NT2/D1 (cell line): ENCODE data around the gene CNKSR3.

ENCODE experiments used
- DNase-seq: peaks from one replicate; pipeline ENCODE4 v3.0.0-alpha.2; 2011; ENCODE audit warnings: low read depth, low spot score
- H3K27me3 ChIP-seq: 2 replicates; pipeline ENCODE4 v1.6.0; 2011; ENCODE audit warnings: mild to moderate bottlenecking; ENCODE audit not compliant: insufficient read length, insufficient read depth
- H3K36me3 ChIP-seq: 2 replicates; pipeline ENCODE4 v1.6.1; 2011; ENCODE audit warnings: mild to moderate bottlenecking, low read length, mixed read lengths; ENCODE audit not compliant: insufficient read depth, insufficient read length
- H3K4me1 ChIP-seq: 2 replicates; pipeline ENCODE4 v1.5.1; 2011; ENCODE audit not compliant: insufficient read depth, insufficient read length
- H3K4me3 ChIP-seq: 2 replicates; pipeline ENCODE4 v1.5.1; 2011; ENCODE audit warnings: low read depth; ENCODE audit not compliant: insufficient read length
- H3K9ac ChIP-seq: 2 replicates; pipeline ENCODE4 v1.6.0; 2011; ENCODE audit warnings: low read depth; ENCODE audit not compliant: insufficient read length
- H3K9me3 ChIP-seq: 2 replicates; pipeline ENCODE4 v1.5.1; 2011; ENCODE audit warnings: mild to moderate bottlenecking, low read length; ENCODE audit not compliant: insufficient read depth
- SUZ12 ChIP-seq: IDR thresholded peaks from 2 replicates; pipeline ENCODE4 v1.6.1; 2011; ENCODE audit not compliant: insufficient read length, insufficient read depth; ENCODE audit errors: extremely low read depth
- YY1 ChIP-seq: IDR thresholded peaks from 2 replicates; pipeline ENCODE4 v1.6.1; 2011; ENCODE audit not compliant: insufficient read length, insufficient read depth
- ZNF274 ChIP-seq: IDR thresholded peaks from 2 replicates; pipeline ENCODE4 v1.6.1; 2011; ENCODE audit warnings: mild to moderate bottlenecking, low read depth, low read length

The CNKSR3 gene

DNA sequence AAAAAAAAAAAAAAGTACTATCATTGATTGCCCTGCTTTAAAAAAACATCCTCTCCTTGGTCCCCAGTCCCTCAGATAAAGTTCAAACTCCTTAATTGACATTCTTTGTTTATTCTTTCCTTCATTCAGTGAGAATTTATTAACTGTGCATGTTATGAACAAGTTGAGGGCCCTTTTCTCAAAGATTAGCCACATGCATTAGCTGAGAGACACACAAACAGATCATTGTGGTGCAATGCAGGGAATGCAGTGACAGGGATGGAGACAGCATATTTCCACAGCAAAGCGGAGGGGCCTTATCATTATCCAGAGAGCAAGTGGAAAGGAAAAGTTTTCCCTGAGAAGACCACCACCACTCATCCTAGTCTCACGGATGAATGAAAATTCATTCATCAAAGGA lies 132.0 kb downstream of the CNKSR3 start:
- no peak for DNase-seq
- Histone ChIP-seq H3K9ac (no peak overlapping the region), H3K36me3 (no peaks in the 10 kb centered on the region), H3K9me3 (no peaks in the 10 kb centered on the region; the same call in 1 of the 2 replicates), H3K27me3 (no peaks in the 10 kb centered on the region), H3K4me3 (no peak overlapping the region), H3K4me1 (no peaks in the 10 kb centered on the region)
- TF ChIP-seq ZNF274 (no peak), YY1 (no peak), SUZ12 (no peak)

DNA sequence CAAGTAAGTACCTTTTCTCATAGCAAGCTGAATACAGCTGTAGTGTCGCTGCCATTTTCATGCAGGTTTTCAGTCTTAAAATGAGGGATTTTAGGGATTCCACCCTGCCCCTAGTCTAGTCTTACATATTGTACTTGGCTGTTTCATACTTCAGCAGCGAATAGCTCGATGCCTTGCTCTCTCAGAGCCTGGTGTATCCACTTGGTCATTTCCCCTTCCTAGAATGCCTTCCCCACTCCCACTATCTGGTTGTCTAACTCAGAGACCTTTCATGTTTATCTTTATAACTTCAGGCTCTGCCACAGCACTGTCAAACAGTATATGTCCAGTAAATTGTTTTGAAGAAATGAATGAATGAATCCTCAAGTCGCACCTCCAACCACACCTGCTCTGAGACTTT lies 132.8 kb downstream of the CNKSR3 start:
- H3K27me3 ChIP-seq = no peaks in the 10 kb centered on the region
- H3K9me3 ChIP-seq = no peaks in the 10 kb centered on the region; the same call in 1 of the 2 replicates
- no peak overlapping the region for H3K4me3 ChIP-seq
- no peaks in the 10 kb centered on the region for H3K36me3 ChIP-seq
- H3K9ac ChIP-seq = no peak overlapping the region
- H3K4me1 ChIP-seq = no peaks in the 10 kb centered on the region
- DNase-seq = no peak
- TF ChIP-seq SUZ12 = no peak
- TF ChIP-seq YY1 = no peak
- no peak for TF ChIP-seq ZNF274

DNA sequence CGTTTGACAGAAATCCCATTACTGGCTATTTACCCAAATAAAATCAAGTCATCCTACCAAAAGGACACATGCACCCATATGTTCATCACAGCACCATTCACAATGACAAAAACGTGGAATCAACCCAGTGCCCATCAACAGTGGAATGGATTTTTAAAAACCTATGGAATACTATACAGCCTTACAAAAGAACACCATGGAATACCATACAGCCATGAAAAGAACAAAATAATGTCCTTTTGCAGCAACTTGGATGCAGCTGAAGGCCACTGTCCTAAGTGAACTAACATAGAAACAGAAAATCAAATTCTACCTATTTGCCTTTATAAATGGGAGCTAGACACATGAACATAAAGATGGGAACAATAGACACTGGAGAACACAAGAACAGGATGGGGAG lies 136.5 kb downstream of the CNKSR3 start:
- no peaks in the 10 kb centered on the region for H3K27me3 ChIP-seq
- H3K9ac ChIP-seq = no peak overlapping the region
- H3K9me3 ChIP-seq = no peaks in the 10 kb centered on the region; the same call in 1 of the 2 replicates
- H3K4me1 ChIP-seq = no peaks in the 10 kb centered on the region
- H3K36me3 ChIP-seq = no peaks in the 10 kb centered on the region
- no peak for DNase-seq
- H3K4me3 ChIP-seq = no peak overlapping the region
- TF ChIP-seq ZNF274 = no peak
- TF ChIP-seq YY1 = no peak
- no peak for TF ChIP-seq SUZ12

DNA sequence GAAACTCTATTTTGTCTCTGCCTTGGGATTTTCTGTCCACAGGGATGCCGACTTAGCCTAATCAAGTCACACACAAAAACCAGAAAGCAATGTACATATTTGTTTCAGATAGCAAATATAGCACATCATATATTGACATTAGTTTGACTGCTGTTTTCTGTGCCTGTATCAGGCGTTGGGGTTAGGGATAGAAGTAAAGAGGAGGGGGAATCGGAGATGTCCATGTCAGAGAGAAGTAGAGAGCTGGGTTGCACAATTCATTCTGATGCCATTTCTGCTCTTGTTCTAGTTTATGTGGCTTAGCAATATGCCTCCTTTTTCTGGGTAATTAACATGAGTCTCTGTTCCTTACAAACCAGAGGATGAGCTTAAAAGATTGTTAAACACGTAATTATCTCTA lies 139.2 kb downstream of the CNKSR3 start:
- no peaks in the 10 kb centered on the region for H3K36me3 ChIP-seq
- DNase-seq = no peak
- TF ChIP-seq ZNF274 = no peak
- TF ChIP-seq YY1 = no peak
- no peak for TF ChIP-seq SUZ12
- no peaks in the 10 kb centered on the region for H3K27me3 ChIP-seq
- no peaks in the 10 kb centered on the region for H3K4me1 ChIP-seq
- H3K4me3 ChIP-seq = no peak overlapping the region
- H3K9ac ChIP-seq = no peak overlapping the region
- no peaks in the 10 kb centered on the region; the same call in 1 of the 2 replicates for H3K9me3 ChIP-seq

DNA sequence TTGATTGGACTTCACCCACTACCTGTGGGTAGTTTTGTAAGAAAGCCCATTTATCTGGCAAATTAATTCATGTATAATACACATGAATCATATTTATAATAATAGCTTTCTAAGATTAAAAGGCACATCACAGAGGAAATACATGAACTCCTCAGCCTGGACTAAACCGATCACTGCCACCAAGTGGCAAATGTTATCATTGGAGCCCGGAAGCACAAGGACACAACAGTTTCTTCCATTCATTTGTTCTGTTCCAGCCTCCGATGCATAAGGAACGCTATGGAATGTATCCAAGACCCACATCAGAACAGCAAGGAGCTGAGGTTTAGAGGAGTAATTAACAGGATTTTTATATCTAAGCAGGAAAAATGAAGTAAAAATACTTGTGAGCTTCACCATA lies 139.9 kb downstream of the CNKSR3 start:
- Histone ChIP-seq H3K36me3 (no peaks in the 10 kb centered on the region), H3K9me3 (no peaks in the 10 kb centered on the region; the same call in 1 of the 2 replicates), H3K27me3 (no peaks in the 10 kb centered on the region), H3K4me3 (no peak overlapping the region), H3K4me1 (no peaks in the 10 kb centered on the region), H3K9ac (no peak overlapping the region)
- TF ChIP-seq SUZ12 = no peak
- no peak for TF ChIP-seq ZNF274
- TF ChIP-seq YY1 = no peak
- no peak for DNase-seq

DNA sequence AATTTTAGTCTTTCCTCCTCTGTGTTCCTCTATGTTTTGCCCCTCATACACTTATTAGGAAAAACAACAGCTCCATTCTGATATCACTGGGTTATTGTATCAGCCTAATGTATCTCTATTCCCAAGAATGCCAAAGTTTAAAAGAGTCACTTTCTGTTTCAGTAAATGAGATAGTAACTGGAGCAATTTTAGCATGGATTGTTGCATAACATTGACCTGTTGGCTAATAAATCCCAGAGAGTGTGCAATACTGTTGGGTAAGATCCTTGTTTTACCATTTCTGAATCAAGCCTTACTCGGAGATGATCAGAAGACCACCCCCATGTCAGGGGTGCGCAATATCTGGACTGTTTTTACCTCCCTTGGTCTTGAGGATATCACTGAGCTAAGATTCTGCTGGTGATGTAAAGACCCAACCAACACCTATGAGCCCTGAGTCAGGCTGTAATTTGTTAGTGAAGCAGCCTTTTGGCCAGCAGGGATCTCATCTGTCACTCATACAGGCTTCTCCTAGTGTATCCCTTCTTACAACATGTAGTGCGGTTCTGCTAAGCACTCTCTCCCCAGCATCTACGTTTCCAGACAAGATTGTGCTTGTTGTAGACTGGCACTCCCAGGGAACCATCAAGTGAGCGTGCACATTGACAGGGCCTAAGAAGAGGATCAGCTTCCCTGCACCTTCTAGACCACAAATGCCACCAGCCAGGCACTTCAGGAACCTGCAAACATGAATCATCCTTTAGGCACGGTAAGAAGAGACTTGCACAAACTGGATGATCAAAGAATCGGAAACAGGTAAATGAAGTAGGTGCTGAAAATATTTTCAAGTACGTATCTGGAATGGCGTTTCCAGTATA lies 142.4 kb downstream of the CNKSR3 start:
- no peak for DNase-seq
- TF ChIP-seq ZNF274 = no peak
- TF ChIP-seq SUZ12 = no peak
- TF ChIP-seq YY1 = no peak
- no peaks in the 10 kb centered on the region for H3K4me1 ChIP-seq
- H3K9me3 ChIP-seq = no peaks in the 10 kb centered on the region
- no peaks in the 10 kb centered on the region for H3K27me3 ChIP-seq
- H3K36me3 ChIP-seq = no peaks in the 10 kb centered on the region
- H3K9ac ChIP-seq = no peak overlapping the region
- no peak overlapping the region for H3K4me3 ChIP-seq

DNA sequence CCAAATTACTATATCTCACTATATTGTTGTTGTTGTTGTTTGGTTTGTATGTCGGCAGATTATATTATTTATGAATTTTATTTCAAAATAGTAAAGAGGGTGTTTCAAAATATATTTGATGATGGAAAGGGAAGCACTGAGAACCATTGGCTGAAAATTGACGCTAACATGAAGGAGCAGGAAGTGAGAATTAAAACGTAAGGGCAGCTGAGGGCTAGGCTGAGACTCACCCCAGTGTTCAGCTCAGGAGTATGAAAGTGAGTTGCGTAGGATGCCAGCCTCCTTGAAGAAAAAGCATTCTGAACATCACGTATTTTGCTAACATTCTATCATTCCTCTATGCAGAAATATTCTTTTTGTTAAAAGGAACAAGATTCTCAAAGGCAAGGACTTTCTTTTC lies 143.1 kb downstream of the CNKSR3 start:
- H3K36me3 ChIP-seq = no peaks in the 10 kb centered on the region
- TF ChIP-seq SUZ12 (no peak), YY1 (no peak), ZNF274 (no peak)
- H3K4me3 ChIP-seq = no peak overlapping the region
- DNase-seq = no peak
- no peaks in the 10 kb centered on the region for H3K27me3 ChIP-seq
- H3K4me1 ChIP-seq = no peaks in the 10 kb centered on the region
- H3K9ac ChIP-seq = no peak overlapping the region
- no peaks in the 10 kb centered on the region for H3K9me3 ChIP-seq
